SK-N-SH treated with all-trans-retinoic acid at 6 μM for 48 hours (cell line): ENCODE data around the gene RAP2A.

ENCODE experiments used
- ATAC-seq: fragments of 200-7000 bp; cut with Tn5 transposase; 3 replicates; pipeline ENCODE4 v1.9.1; 2020; ENCODE audit warnings: mild to moderate bottlenecking, moderate library complexity
- CSDC2 ChIP-seq: fragments of 250-450 bp; sonication (Bioruptor Pico); IDR thresholded peaks from 2 replicates; pipeline ENCODE4 v1.5.0; 2020; ENCODE audit warnings: mild to moderate bottlenecking, moderate library complexity
- ESRRG ChIP-seq: fragments of 250-450 bp; sonication (Bioruptor Pico); IDR thresholded peaks from 2 replicates; pipeline ENCODE4 v1.6.1; 2021; ENCODE audit warnings: mild to moderate bottlenecking
- GLIS3 ChIP-seq: fragments of 250-450 bp; sonication (Bioruptor Pico); IDR thresholded peaks from 2 replicates; pipeline ENCODE4 v1.5.0; 2020; ENCODE audit warnings: mild to moderate bottlenecking, moderate library complexity
- RARB ChIP-seq: fragments of 250-450 bp; sonication (Bioruptor Pico); IDR thresholded peaks from 2 replicates; pipeline ENCODE4 v1.8.0; 2021; ENCODE audit warnings: mild to moderate bottlenecking, moderate library complexity
- SNAI2 ChIP-seq: fragments of 250-450 bp; sonication (Bioruptor Pico); IDR thresholded peaks from 2 replicates; pipeline ENCODE4 v1.5.0; 2020; ENCODE audit warnings: mild to moderate bottlenecking, moderate library complexity
- TCF4 ChIP-seq: fragments of 250-450 bp; sonication (Bioruptor Pico); IDR thresholded peaks from 2 replicates; pipeline ENCODE4 v1.8.0; 2021; ENCODE audit warnings: mild to moderate bottlenecking, moderate library complexity, borderline replicate concordance
- ZC3H10 ChIP-seq: fragments of 250-450 bp; sonication (Bioruptor Pico); IDR thresholded peaks from 2 replicates; pipeline ENCODE4 v1.5.1; 2021; ENCODE audit warnings: mild to moderate bottlenecking, moderate library complexity
- ZFP3 ChIP-seq: fragments of 250-450 bp; sonication (Bioruptor Pico); IDR thresholded peaks from 2 replicates; pipeline ENCODE4 v1.5.0; 2020; ENCODE audit warnings: mild to moderate bottlenecking, moderate library complexity
- ZFP30 ChIP-seq: fragments of 450-650 bp; formaldehyde crosslinking; IDR thresholded peaks from 2 replicates; pipeline ENCODE4 v1.5.0; 2022; ENCODE audit warnings: mild to moderate bottlenecking, moderate library complexity
- ZNF70 ChIP-seq: fragments of 450-650 bp; formaldehyde crosslinking; IDR thresholded peaks from 2 replicates; pipeline ENCODE4 v1.5.0; 2020; ENCODE audit warnings: mild to moderate bottlenecking, moderate library complexity
- ZNF8 ChIP-seq: fragments of 450-650 bp; formaldehyde crosslinking; IDR thresholded peaks from 2 replicates; pipeline ENCODE4 v1.5.0; 2020; ENCODE audit warnings: mild to moderate bottlenecking, moderate library complexity
- TF ChIP-seq, protein P1 (sequence below): fragments of 250-450 bp; sonication (Bioruptor Pico); IDR thresholded peaks from 2 replicates; pipeline ENCODE4 v1.8.0; 2020; ENCODE audit warnings: mild to moderate bottlenecking, moderate library complexity, borderline replicate concordance
- TF ChIP-seq, protein P2 (sequence below): fragments of 250-450 bp; sonication (Bioruptor Pico); IDR thresholded peaks from 2 replicates; pipeline ENCODE4 v1.5.1; 2021; ENCODE audit warnings: mild to moderate bottlenecking, moderate library complexity
- TF ChIP-seq, protein P3 (sequence below): fragments of 250-450 bp; sonication (Bioruptor Pico); IDR thresholded peaks from 2 replicates; pipeline ENCODE4 v1.5.1; 2020; ENCODE audit warnings: low read depth, mild to moderate bottlenecking, moderate library complexity
- TF ChIP-seq, protein P4 (sequence below): fragments of 250-450 bp; sonication (Bioruptor Pico); IDR thresholded peaks from 2 replicates; pipeline ENCODE4 v1.5.0; 2020; ENCODE audit warnings: mild to moderate bottlenecking, moderate library complexity
- TF ChIP-seq, protein P5 (sequence below): fragments of 250-450 bp; sonication (Bioruptor Pico); IDR thresholded peaks from 2 replicates; pipeline ENCODE4 v1.8.0; 2021; ENCODE audit warnings: low read depth, mild to moderate bottlenecking, moderate library complexity, borderline replicate concordance

The RAP2A gene

DNA sequence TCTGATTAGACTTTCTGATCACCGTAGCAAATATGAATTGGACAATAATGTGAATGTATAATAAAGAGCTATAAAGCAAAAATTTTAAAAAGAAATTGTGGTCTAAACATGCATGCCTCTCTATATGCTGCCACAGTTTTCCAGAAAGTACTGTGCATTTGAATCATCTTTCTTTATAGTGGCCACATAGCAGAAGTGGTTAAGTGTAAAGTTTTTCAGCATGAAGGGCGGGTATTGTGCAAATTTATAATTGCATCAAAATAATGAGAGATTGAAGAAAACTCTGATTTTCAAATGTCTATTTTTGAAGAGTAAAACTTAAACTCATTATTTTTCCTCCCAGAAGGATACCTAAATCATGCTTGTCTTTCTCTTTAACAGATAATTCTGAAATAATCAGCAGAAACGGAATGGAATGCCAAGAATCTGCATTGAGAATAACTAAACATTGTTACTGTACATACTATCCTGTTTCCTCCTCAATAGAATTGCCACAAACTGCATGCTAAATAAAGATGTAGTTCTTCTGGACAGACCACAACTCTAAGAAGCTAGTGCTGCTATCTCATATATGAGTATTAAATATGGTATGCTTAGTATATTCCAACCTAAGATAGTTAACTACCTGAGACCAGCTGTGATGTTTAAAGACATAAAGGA, 42.9 kb upstream of the RAP2A start:
- ATAC-seq, result peak; percentile 46
- no peak for TF ChIP-seq ZNF8
- no peak for TF ChIP-seq GLIS3 (CRISPR knock-in tag)
- TF ChIP-seq ZNF70 (CRISPR knock-in tag), result no peak
- TF ChIP-seq, protein P1, sequence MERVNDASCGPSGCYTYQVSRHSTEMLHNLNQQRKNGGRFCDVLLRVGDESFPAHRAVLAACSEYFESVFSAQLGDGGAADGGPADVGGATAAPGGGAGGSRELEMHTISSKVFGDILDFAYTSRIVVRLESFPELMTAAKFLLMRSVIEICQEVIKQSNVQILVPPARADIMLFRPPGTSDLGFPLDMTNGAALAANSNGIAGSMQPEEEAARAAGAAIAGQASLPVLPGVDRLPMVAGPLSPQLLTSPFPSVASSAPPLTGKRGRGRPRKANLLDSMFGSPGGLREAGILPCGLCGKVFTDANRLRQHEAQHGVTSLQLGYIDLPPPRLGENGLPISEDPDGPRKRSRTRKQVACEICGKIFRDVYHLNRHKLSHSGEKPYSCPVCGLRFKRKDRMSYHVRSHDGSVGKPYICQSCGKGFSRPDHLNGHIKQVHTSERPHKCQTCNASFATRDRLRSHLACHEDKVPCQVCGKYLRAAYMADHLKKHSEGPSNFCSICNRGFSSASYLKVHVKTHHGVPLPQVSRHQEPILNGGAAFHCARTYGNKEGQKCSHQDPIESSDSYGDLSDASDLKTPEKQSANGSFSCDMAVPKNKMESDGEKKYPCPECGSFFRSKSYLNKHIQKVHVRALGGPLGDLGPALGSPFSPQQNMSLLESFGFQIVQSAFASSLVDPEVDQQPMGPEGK (CRISPR knock-in tag), result no peak
- no peak for TF ChIP-seq SNAI2 (CRISPR knock-in tag)
- TF ChIP-seq, protein P2, sequence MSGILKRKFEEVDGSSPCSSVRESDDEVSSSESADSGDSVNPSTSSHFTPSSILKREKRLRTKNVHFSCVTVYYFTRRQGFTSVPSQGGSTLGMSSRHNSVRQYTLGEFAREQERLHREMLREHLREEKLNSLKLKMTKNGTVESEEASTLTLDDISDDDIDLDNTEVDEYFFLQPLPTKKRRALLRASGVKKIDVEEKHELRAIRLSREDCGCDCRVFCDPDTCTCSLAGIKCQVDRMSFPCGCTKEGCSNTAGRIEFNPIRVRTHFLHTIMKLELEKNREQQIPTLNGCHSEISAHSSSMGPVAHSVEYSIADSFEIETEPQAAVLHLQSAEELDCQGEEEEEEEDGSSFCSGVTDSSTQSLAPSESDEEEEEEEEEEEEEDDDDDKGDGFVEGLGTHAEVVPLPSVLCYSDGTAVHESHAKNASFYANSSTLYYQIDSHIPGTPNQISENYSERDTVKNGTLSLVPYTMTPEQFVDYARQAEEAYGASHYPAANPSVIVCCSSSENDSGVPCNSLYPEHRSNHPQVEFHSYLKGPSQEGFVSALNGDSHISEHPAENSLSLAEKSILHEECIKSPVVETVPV, result no peak
- TF ChIP-seq RARB (CRISPR knock-in tag), result no peak
- TF ChIP-seq ZFP3 (CRISPR knock-in tag), result no peak
- no peak for TF ChIP-seq ZC3H10 (CRISPR knock-in tag)
- no peak for TF ChIP-seq ZFP30

DNA sequence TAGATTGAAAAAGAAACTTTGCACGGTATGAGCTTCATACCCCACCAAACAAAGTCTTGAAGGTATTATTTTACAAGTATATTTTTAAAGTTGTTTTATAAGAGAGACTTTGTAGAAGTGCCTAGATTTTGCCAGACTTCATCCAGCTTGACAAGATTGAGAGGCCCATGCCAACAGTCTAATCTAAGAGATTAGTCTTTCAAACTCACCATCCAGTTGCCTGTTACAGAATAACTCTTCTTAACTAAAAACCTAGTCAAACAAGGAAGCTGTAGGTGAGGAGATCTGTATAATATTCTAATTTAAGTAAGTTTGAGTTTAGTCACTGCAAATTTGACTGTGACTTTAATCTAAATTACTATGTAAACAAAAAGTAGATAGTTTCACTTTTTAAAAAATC, 41.9 kb upstream of the RAP2A start:
- ATAC-seq, result no peak
- TF ChIP-seq, protein P2, result no peak
- TF ChIP-seq, protein P3, sequence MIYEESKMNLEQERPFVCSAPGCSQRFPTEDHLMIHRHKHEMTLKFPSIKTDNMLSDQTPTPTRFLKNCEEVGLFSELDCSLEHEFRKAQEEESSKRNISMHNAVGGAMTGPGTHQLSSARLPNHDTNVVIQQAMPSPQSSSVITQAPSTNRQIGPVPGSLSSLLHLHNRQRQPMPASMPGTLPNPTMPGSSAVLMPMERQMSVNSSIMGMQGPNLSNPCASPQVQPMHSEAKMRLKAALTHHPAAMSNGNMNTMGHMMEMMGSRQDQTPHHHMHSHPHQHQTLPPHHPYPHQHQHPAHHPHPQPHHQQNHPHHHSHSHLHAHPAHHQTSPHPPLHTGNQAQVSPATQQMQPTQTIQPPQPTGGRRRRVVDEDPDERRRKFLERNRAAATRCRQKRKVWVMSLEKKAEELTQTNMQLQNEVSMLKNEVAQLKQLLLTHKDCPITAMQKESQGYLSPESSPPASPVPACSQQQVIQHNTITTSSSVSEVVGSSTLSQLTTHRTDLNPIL, result no peak
- no peak for TF ChIP-seq CSDC2 (CRISPR knock-in tag)
- TF ChIP-seq, protein P4, sequence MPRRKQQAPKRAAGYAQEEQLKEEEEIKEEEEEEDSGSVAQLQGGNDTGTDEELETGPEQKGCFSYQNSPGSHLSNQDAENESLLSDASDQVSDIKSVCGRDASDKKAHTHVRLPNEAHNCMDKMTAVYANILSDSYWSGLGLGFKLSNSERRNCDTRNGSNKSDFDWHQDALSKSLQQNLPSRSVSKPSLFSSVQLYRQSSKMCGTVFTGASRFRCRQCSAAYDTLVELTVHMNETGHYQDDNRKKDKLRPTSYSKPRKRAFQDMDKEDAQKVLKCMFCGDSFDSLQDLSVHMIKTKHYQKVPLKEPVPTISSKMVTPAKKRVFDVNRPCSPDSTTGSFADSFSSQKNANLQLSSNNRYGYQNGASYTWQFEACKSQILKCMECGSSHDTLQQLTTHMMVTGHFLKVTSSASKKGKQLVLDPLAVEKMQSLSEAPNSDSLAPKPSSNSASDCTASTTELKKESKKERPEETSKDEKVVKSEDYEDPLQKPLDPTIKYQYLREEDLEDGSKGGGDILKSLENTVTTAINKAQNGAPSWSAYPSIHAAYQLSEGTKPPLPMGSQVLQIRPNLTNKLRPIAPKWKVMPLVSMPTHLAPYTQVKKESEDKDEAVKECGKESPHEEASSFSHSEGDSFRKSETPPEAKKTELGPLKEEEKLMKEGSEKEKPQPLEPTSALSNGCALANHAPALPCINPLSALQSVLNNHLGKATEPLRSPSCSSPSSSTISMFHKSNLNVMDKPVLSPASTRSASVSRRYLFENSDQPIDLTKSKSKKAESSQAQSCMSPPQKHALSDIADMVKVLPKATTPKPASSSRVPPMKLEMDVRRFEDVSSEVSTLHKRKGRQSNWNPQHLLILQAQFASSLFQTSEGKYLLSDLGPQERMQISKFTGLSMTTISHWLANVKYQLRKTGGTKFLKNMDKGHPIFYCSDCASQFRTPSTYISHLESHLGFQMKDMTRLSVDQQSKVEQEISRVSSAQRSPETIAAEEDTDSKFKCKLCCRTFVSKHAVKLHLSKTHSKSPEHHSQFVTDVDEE, result no peak
- no peak for TF ChIP-seq SNAI2 (CRISPR knock-in tag)
- TF ChIP-seq ZNF70 (CRISPR knock-in tag), result no peak
- TF ChIP-seq RARB (CRISPR knock-in tag), result no peak
- no peak for TF ChIP-seq TCF4
- no peak for TF ChIP-seq ZNF8
- TF ChIP-seq, protein P5, sequence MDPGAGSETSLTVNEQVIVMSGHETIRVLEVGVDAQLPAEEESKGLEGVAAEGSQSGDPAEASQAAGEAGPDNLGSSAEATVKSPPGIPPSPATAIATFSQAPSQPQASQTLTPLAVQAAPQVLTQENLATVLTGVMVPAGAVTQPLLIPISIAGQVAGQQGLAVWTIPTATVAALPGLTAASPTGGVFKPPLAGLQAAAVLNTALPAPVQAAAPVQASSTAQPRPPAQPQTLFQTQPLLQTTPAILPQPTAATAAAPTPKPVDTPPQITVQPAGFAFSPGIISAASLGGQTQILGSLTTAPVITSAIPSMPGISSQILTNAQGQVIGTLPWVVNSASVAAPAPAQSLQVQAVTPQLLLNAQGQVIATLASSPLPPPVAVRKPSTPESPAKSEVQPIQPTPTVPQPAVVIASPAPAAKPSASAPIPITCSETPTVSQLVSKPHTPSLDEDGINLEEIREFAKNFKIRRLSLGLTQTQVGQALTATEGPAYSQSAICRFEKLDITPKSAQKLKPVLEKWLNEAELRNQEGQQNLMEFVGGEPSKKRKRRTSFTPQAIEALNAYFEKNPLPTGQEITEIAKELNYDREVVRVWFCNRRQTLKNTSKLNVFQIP (CRISPR knock-in tag), result no peak
- no peak for TF ChIP-seq ZFP3 (CRISPR knock-in tag)
- no peak for TF ChIP-seq ESRRG (CRISPR knock-in tag)
- no peak for TF ChIP-seq ZFP30
- TF ChIP-seq, protein P1 (CRISPR knock-in tag), result no peak

DNA sequence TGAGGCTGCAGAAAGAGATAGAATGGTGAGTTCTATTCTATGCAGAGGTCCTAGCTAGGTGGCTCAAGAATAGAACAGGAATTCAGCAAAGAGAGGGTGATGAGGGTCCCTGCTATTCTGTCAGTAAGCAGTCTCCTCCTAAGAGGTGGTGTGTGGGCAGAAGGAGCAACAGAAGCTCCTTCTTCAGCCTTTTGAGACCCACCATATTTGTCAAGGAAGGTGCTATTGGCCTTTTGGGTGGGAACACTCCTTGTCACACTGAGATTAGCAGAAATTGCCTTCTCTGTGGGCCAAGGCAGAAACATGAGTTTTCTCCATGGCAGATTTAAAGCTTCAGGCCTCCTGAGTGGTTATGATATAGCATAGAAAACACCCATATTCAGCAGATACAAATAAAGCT, 39.4 kb upstream of the RAP2A start:
- no peak for ATAC-seq
- peak; percentile 22; the same call in 1 of the 2 replicates for TF ChIP-seq ZC3H10 (CRISPR knock-in tag)
- TF ChIP-seq CSDC2 (CRISPR knock-in tag), result no peak
- TF ChIP-seq ZNF8, result no peak
- no peak for TF ChIP-seq GLIS3 (CRISPR knock-in tag)
